OCI-LY1 (cell line): ENCODE data around the gene IQCN.

Experiments used
- EZH2 ChIP-seq: fragments of 200-600 bp; sonication (generic), shearing (Covaris generic); IDR thresholded peaks from 2 replicates; pipeline ENCODE4 v1.8.0; 2017; ENCODE audit warnings: borderline replicate concordance, mixed run types, mild to moderate bottlenecking, antibody characterized with exemption, low read length, moderate library complexity, mixed read lengths
- TF ChIP-seq, protein P1 (sequence below): fragments of 200-600 bp; sonication (generic), shearing (Covaris generic); IDR thresholded peaks from 2 replicates; pipeline ENCODE4 v1.5.1; 2017; ENCODE audit warnings: mild to moderate bottlenecking, antibody characterized with exemption, low read length, moderate library complexity, mixed read lengths

DNA sequence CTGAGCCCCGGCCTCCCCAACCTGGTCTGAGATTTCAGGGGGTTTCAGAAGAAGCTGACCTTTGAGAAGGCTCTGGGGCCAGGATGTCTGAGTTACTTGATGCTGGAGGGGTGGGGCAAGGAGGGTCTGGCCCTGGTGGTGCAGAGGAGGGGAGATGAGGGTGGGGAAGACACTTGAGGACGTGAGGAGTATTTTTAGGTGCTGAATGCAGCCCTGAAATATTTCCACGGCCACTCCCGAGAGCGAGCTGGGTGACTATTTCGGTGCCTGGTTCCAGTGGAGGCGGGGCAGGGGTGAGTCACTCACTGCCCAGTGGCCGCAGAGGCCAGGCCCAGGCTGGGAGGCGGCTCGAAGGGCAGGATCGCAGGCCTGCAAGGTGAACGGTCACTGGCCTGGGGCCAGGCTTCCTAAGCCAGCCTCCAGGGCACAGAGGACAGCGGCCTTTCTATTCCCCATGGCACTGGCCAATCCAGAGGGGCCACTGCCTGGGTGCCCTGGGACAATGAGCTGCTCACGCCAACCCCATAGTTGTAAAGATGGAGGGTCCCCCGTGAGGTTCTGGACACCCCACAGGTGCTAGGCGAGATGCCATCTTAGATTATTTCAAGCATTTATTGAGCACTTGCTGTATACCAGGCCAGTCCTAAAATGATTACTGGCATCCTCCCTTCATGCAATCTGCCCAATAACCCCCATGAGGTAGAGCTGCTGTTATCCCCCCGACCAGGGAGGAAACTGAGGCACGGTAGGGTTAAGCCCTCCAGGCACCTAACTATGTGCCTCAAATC is 26.9 kb upstream of the IQCN start:
- TF ChIP-seq, protein P1, sequence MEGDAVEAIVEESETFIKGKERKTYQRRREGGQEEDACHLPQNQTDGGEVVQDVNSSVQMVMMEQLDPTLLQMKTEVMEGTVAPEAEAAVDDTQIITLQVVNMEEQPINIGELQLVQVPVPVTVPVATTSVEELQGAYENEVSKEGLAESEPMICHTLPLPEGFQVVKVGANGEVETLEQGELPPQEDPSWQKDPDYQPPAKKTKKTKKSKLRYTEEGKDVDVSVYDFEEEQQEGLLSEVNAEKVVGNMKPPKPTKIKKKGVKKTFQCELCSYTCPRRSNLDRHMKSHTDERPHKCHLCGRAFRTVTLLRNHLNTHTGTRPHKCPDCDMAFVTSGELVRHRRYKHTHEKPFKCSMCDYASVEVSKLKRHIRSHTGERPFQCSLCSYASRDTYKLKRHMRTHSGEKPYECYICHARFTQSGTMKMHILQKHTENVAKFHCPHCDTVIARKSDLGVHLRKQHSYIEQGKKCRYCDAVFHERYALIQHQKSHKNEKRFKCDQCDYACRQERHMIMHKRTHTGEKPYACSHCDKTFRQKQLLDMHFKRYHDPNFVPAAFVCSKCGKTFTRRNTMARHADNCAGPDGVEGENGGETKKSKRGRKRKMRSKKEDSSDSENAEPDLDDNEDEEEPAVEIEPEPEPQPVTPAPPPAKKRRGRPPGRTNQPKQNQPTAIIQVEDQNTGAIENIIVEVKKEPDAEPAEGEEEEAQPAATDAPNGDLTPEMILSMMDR: no peak
- no peak for TF ChIP-seq EZH2
